Stomach (tissue), 4 donors: ENCODE measurements around the gene ANXA2.

Experiments used
- EP300 ChIP-seq: sonication (generic); formaldehyde crosslinking; IDR thresholded peaks from one replicate; pipeline ENCODE4 v1.6.1; 2017; ENCODE audit warnings: antibody characterized with exemption
- POLR2A ChIP-seq, 4 donors: fragments of 450-650 bp; IDR thresholded peaks; one replicate each; pipeline ENCODE4 v1.6.1; 2016; ENCODE audit warnings: antibody characterized with exemption in 4 of 4, control low read depth in 2 of 4, mild to moderate bottlenecking in 1 of 4, moderate library complexity in 1 of 4
- POLR2AphosphoS5 ChIP-seq, 3 donors: sonication (generic); formaldehyde crosslinking; IDR thresholded peaks; one replicate each; pipeline ENCODE4 v1.6.1; 2016; ENCODE audit warnings: antibody characterized with exemption in 3 of 3
- TF ChIP-seq, protein P1 (sequence below), 7 experiments: fragments of 450-650 bp in 4 of 7; fragments of 200-600 bp in 3 of 7; sonication (generic) in 3 of 7; IDR thresholded peaks; one replicate each; pipeline ENCODE4 v1.5.1; 2016 to 2019; ENCODE audit warnings: antibody characterized with exemption in 7 of 7, control low read depth in 2 of 7, mild to moderate bottlenecking in 1 of 7

DNA sequence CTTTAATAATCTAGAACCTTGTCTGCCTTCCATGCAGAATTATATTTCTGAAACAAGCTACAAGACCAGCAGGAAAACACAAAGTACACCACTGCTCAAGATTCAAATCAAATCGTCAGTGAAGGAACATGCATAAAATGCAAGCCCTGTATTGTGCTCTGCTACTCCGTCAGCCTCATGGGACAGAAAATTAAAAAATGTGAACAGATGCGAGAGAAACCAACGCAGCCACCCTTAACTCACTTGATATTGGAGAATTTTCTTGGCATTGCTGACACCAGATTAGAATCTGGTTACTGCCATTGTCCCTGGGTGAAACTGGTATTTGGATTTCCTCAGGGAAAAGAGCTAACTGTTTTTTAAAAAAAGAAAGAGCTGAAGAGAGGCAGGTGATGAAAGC is 23.6 kb downstream of the ANXA2 start:
- TF ChIP-seq, protein P1, sequence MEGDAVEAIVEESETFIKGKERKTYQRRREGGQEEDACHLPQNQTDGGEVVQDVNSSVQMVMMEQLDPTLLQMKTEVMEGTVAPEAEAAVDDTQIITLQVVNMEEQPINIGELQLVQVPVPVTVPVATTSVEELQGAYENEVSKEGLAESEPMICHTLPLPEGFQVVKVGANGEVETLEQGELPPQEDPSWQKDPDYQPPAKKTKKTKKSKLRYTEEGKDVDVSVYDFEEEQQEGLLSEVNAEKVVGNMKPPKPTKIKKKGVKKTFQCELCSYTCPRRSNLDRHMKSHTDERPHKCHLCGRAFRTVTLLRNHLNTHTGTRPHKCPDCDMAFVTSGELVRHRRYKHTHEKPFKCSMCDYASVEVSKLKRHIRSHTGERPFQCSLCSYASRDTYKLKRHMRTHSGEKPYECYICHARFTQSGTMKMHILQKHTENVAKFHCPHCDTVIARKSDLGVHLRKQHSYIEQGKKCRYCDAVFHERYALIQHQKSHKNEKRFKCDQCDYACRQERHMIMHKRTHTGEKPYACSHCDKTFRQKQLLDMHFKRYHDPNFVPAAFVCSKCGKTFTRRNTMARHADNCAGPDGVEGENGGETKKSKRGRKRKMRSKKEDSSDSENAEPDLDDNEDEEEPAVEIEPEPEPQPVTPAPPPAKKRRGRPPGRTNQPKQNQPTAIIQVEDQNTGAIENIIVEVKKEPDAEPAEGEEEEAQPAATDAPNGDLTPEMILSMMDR (IDR thresholded peaks at IDR 0.05), result no peak
- TF ChIP-seq POLR2A (IDR thresholded peaks at IDR 0.05) (no peak), EP300 (no peak), POLR2AphosphoS5 (IDR thresholded peaks at IDR 0.05) (no peak)
